Neural cell (in vitro differentiated cells): ENCODE measurements around the gene ATAD1. TPM values are rescaled to one million over a fixed set of nuclear protein-coding genes. Genes with fewer than 3 reads are reported as not detected.
A peak's percentile ranks its signal among the peaks of the same experiment; 100 is the strongest.

Experiments used
- H2AFZ ChIP-seq: fragments of 200-600, 300-800 bp; sonication (generic), shearing (Covaris generic); 2 replicates; pipeline ENCODE4 v1.6.0; 2014; ENCODE audit warnings: low read depth, mild to moderate bottlenecking, antibody characterized with exemption, low read length, moderate library complexity
- H3F3A ChIP-seq: fragments of 200-600 bp; shearing (Covaris generic); 2 replicates; pipeline ENCODE4 v1.6.1; 2016; ENCODE audit warnings: mild to moderate bottlenecking, moderate library complexity, mixed read lengths, antibody characterized with exemption, low read length; ENCODE audit not compliant: insufficient read depth, poor library complexity, severe bottlenecking
- H3K27ac ChIP-seq: fragments of 200-600, 300-800 bp; sonication (generic), shearing (Covaris generic); 2 replicates; pipeline ENCODE4 v1.5.1; 2014; ENCODE audit warnings: mild to moderate bottlenecking, low read length, moderate library complexity
- H3K27me3 ChIP-seq: fragments of 300-800, 200-600 bp; sonication (generic), shearing (Covaris generic); 2 replicates; pipeline ENCODE4 v1.6.0; 2014; ENCODE audit warnings: mild to moderate bottlenecking, low read depth, low read length, moderate library complexity; ENCODE audit not compliant: insufficient read depth
- H3K36me3 ChIP-seq: fragments of 300-800, 200-600 bp; sonication (generic), shearing (Covaris generic); 2 replicates; pipeline ENCODE4 v1.5.1; 2014; ENCODE audit warnings: mild to moderate bottlenecking, antibody characterized with exemption, low read length, moderate library complexity; ENCODE audit not compliant: insufficient read depth
- H3K4me2 ChIP-seq: fragments of 300-800, 200-600 bp; sonication (generic), shearing (Covaris generic); 2 replicates; pipeline ENCODE4 v1.6.0; 2014; ENCODE audit warnings: mild to moderate bottlenecking, low read length
- H3K4me3 ChIP-seq: fragments of 300-800, 200-600 bp; sonication (generic), shearing (Covaris generic); 2 replicates; pipeline ENCODE4 v1.5.1; 2014; ENCODE audit warnings: mild to moderate bottlenecking, low read length, moderate library complexity
- H3K79me2 ChIP-seq: fragments of 200-600 bp; shearing (Covaris generic); replicated peaks from 2 replicates; pipeline ENCODE4 v1.6.0; 2014; ENCODE audit warnings: mild to moderate bottlenecking, low read length, moderate library complexity; ENCODE audit not compliant: insufficient read depth
- H3K9ac ChIP-seq: fragments of 300-800, 200-600 bp; sonication (generic), shearing (Covaris generic); 2 replicates; pipeline ENCODE4 v1.6.1; 2016; ENCODE audit warnings: mild to moderate bottlenecking, low read length, mixed read lengths
- H3K9me2 ChIP-seq: fragments of 200-600 bp; shearing (Covaris generic); 2 replicates; pipeline ENCODE4 v1.6.1; 2016; ENCODE audit warnings: mild to moderate bottlenecking, low read length, mixed read lengths; ENCODE audit not compliant: insufficient read depth
- H3K9me3 ChIP-seq: fragments of 200-600, 300-800 bp; sonication (generic), shearing (Covaris generic); 2 replicates; pipeline ENCODE4 v1.6.1; 2016; ENCODE audit warnings: mild to moderate bottlenecking, mixed run types, low read length, moderate library complexity, mixed read lengths
- H4K20me1 ChIP-seq: fragments of 200-600 bp; shearing (Covaris generic); 2 replicates; pipeline ENCODE4 v1.6.1; 2016; ENCODE audit warnings: mild to moderate bottlenecking, mixed run types; ENCODE audit not compliant: insufficient read depth
- CTCF ChIP-seq: fragments of 450-650 bp; IDR thresholded peaks from 2 replicates; pipeline ENCODE4 v1.5.1; 2014; ENCODE audit warnings: antibody characterized with exemption, mild to moderate bottlenecking, moderate library complexity; ENCODE audit not compliant: poor library complexity, severe bottlenecking
- EP300 ChIP-seq: fragments of 450-650 bp; conservative IDR thresholded peaks from 2 replicates; pipeline ENCODE4 v1.6.1; 2014; ENCODE audit warnings: antibody characterized with exemption, mild to moderate bottlenecking, moderate library complexity; ENCODE audit not compliant: poor library complexity, severe bottlenecking
- EZH2 ChIP-seq: fragments of 200-600, 300-800 bp; shearing (Covaris generic), sonication (generic); IDR thresholded peaks from 2 replicates; pipeline ENCODE4 v1.6.1; 2014; ENCODE audit warnings: antibody characterized with exemption, low read length, borderline replicate concordance, mild to moderate bottlenecking; ENCODE audit not compliant: insufficient read depth, poor library complexity, severe bottlenecking
- MXI1 ChIP-seq: fragments of 450-650 bp; conservative IDR thresholded peaks from 2 replicates; pipeline ENCODE4 v1.6.1; 2014; ENCODE audit warnings: antibody characterized with exemption, mild to moderate bottlenecking; ENCODE audit not compliant: poor library complexity, severe bottlenecking
- POLR2AphosphoS5 ChIP-seq: IDR thresholded peaks from 2 replicates; pipeline ENCODE4 v1.6.1; 2012
- RAD21 ChIP-seq: fragments of 450-650 bp; conservative IDR thresholded peaks from 2 replicates; pipeline ENCODE4 v1.6.1; 2014; ENCODE audit warnings: antibody characterized with exemption, mild to moderate bottlenecking, moderate library complexity
- REST ChIP-seq: IDR thresholded peaks from 2 replicates; pipeline ENCODE4 v1.6.1; 2012; ENCODE audit warnings: borderline replicate concordance
- SMC3 ChIP-seq: fragments of 450-650 bp; conservative IDR thresholded peaks from 2 replicates; pipeline ENCODE4 v1.6.1; 2014; ENCODE audit warnings: antibody characterized with exemption, mild to moderate bottlenecking, moderate library complexity; ENCODE audit not compliant: poor library complexity
- TAF1 ChIP-seq: IDR thresholded peaks from 2 replicates; pipeline ENCODE4 v1.6.1; 2012; ENCODE audit warnings: low read depth
- polyA minus RNA-seq: library from RNA; depleted of rRNA, polyadenylated mRNA; stranded (reverse); fragments of >200 nt; gene quantifications from 2 replicates; pipeline ENCODE4 v1.2.3, GENCODE V29; 2014
- polyA plus RNA-seq: library from polyadenylated mRNA; depleted of rRNA; stranded (reverse); fragments of >200 nt; gene quantifications from 2 replicates; pipeline ENCODE4 v1.2.3, GENCODE V29; 2014

ATAD1 gene
- 136 and 165 TPM in 2 replicates for polyA plus RNA-seq
- polyA minus RNA-seq: 165 and 188 TPM in 2 replicates

- Histone ChIP-seq H3K4me3 (peak within 1 kb of the TSS; percentile 80), H3K9me2 (no peaks in the 10 kb centered on the region), H3K27ac (peak within 1 kb of the TSS; percentile 89), H3K27me3 (no peaks in the 10 kb centered on the region), H3K9ac (peak within 1 kb of the TSS; percentile 91), H3K36me3 (no peaks in the 10 kb centered on the region), H3K79me2 (peaks cover 49% of the 10 kb centered on the region), H3K9me3 (no peaks in the 10 kb centered on the region), H4K20me1 (no peaks in the 10 kb centered on the region), H3K4me2 (peak within 1 kb of the TSS; percentile 72), H3F3A (peaks cover 4% of the 10 kb centered on the region), H2AFZ (peak within 1 kb of the TSS; percentile 75)
- peak; percentile 47 for TF ChIP-seq REST
- peak; percentile 23 for TF ChIP-seq RAD21
- TF ChIP-seq SMC3: peak; percentile 39
- peak; percentile 70 for TF ChIP-seq CTCF
- no peak for TF ChIP-seq EZH2
- no peak for TF ChIP-seq TAF1
- peak; percentile 93 for TF ChIP-seq POLR2AphosphoS5
- TF ChIP-seq MXI1: peak; percentile 82
- TF ChIP-seq EP300: no peak
Observed at GRCh38 chr10:87817609-87818504, at the start of gene ATAD1. ATAD1 (minus strand) TSS chr10:87818226; CDS start chr10:87814599, 3,627 bp downstream.

GRCh38 chr10:87867453-87867852 is 49.4 kb upstream of the ATAD1 start:
- Histone ChIP-seq H3K9ac (peak overlapping the region; percentile 4), H2AFZ (no peak overlapping the region), H3K36me3 (no peaks in the 10 kb centered on the region), H3K4me2 (peak overlapping the region; percentile 81), H3K9me3 (no peaks in the 10 kb centered on the region), H3K27ac (no peak overlapping the region), H4K20me1 (peaks cover 31% of the 10 kb centered on the region), H3K27me3 (no peaks in the 10 kb centered on the region), H3K9me2 (no peaks in the 10 kb centered on the region), H3K79me2 (peaks cover 81% of the 10 kb centered on the region), H3K4me3 (peak overlapping the region; percentile 80), H3F3A (peaks cover 5% of the 10 kb centered on the region)
- TF ChIP-seq RAD21 (no peak), REST (no peak), SMC3 (no peak), CTCF (no peak), TAF1 (no peak), EP300 (no peak), POLR2AphosphoS5 (no peak), EZH2 (no peak), MXI1 (no peak)
